ENCODE measurements around the gene C6orf62. TPM values are rescaled to one million over a fixed set of nuclear protein-coding genes. Genes with fewer than 3 reads are reported as not detected.
"Not testable (repeated sequence)": the region's sequence is repeated elsewhere in the genome, so short reads cannot be mapped to it uniquely, and the experiment has no call there.

Gene C6orf62
- total RNA-seq, 2 donors from 2014 or later, result 58.1 to 67.0 TPM

GRCh38 chr6:24749297-24749696 is 30.3 kb upstream of the C6orf62 start:
- ATAC-seq (peak in 1 of 2 donors; percentile 19), DNase-seq (no peak)
- intact Hi-C loops (cut with DNase I), result no loop called here

GRCh38 chr6:24744911-24745310 is 26.0 kb upstream of the C6orf62 start:
- ATAC-seq, result peak; percentile 48 to 65
- intact Hi-C loops (cut with DNase I), result no loop called here

GRCh38 chr6:24743944-24744335 is 25.0 kb upstream of the C6orf62 start:
- ATAC-seq (peak in 1 of 2 donors; percentile 40), DNase-seq (no peak)
- intact Hi-C loops (cut with DNase I), result no loop called here

More at GRCh38 chr6:24744911-24745310, 26.0 kb upstream of the C6orf62 start:
- DNase-seq, result no peak

GRCh38 chr6:24743265-24743943 is 24.4 kb upstream of the C6orf62 start:
- DNase-seq, result no peak
- intact Hi-C loops (cut with DNase I), result no loop called here

GRCh38 chr6:24742216-24742738 is 23.3 kb upstream of the C6orf62 start:
- ATAC-seq (no peak), DNase-seq (no peak)
- intact Hi-C loops (cut with DNase I), result no loop called here

More at GRCh38 chr6:24743265-24743943, 24.4 kb upstream of the C6orf62 start:
- peak; percentile 38 to 94 for ATAC-seq

GRCh38 chr6:24740861-24741260 is 21.9 kb upstream of the C6orf62 start:
- ATAC-seq (no peak), DNase-seq (no peak)
- intact Hi-C loops (cut with DNase I), result no loop called here

- no peak for ATAC-seq
- no peak for DNase-seq
- intact Hi-C loops (cut with DNase I), result no loop called here
Measured at GRCh38 chr6:24738741-24739140, 19.8 kb upstream of the C6orf62 start.

GRCh38 chr6:24734710-24735109 is 15.8 kb upstream of the C6orf62 start:
- intact Hi-C loops (cut with DNase I); ATAC-seq; DNase-seq: not testable (repeated sequence)

- DNase-seq, result no peak
- ATAC-seq, result no peak
- intact Hi-C loops (cut with DNase I), result no loop called here
Measured at GRCh38 chr6:24734166-24734565, 15.2 kb upstream of the C6orf62 start.

- ATAC-seq; DNase-seq; intact Hi-C loops (cut with DNase I): not testable (repeated sequence)
Measured at GRCh38 chr6:24731456-24732134, 12.6 kb upstream of the C6orf62 start.

GRCh38 chr6:24730653-24731052 is 11.7 kb upstream of the C6orf62 start:
- intact Hi-C loops (cut with DNase I); ATAC-seq; DNase-seq: not testable (repeated sequence)

GRCh38 chr6:24723270-24723669 is 4.3 kb upstream of the C6orf62 start:
- ATAC-seq (no peak), DNase-seq (no peak)
- intact Hi-C loops (cut with DNase I), result no loop called here

GRCh38 chr6:24721461-24722215 is 2.7 kb upstream of the C6orf62 start:
- ATAC-seq (peak; percentile 60 to 69), DNase-seq (peak; percentile 90)
- intact Hi-C loops (cut with DNase I), result no loop called here

- intact Hi-C loops (cut with DNase I), result no loop called here
- DNase-seq (peak; percentile 100), ATAC-seq (peak; percentile 94 to 96)
Measured at GRCh38 chr6:24720604-24721460, 1.9 kb upstream of the C6orf62 start.

GRCh38 chr6:24720131-24720603 is 1.2 kb upstream of the C6orf62 start:
- intact Hi-C loops (cut with DNase I), result no loop called here

GRCh38 chr6:24718449-24719124 is 367 bp downstream of the C6orf62 start:
- ATAC-seq (no peak), DNase-seq (no peak)
- intact Hi-C loops (cut with DNase I), result no loop called here

More at GRCh38 chr6:24720131-24720603, 1.2 kb upstream of the C6orf62 start:
- ATAC-seq (peak; percentile 53 to 61), DNase-seq (peak; percentile 74)

GRCh38 chr6:24716602-24717148 is 2.3 kb downstream of the C6orf62 start:
- intact Hi-C loops (cut with DNase I); DNase-seq; ATAC-seq: not testable (repeated sequence)

Measured in left cardiac atrium (tissue), 4 donors.